Uterus (tissue), 2 donors: ENCODE measurements around the gene SLC16A12.

Experiments used
- POLR2A ChIP-seq, 2 donors: fragments of 450-650 bp; IDR thresholded peaks; one replicate each; pipeline ENCODE4 v1.6.1; 2016; ENCODE audit warnings: antibody characterized with exemption in 2 of 2, mild to moderate bottlenecking in 1 of 2, moderate library complexity in 1 of 2
- TF ChIP-seq, protein P1 (sequence below), 4 experiments: fragments of 200-600 bp in 2 of 4; fragments of 450-650 bp in 2 of 4; sonication (generic) in 2 of 4; IDR thresholded peaks; one replicate each; pipeline ENCODE4 v1.5.1; 2016 to 2019; ENCODE audit warnings: antibody characterized with exemption in 4 of 4, mild to moderate bottlenecking in 2 of 4, moderate library complexity in 1 of 4

DNA sequence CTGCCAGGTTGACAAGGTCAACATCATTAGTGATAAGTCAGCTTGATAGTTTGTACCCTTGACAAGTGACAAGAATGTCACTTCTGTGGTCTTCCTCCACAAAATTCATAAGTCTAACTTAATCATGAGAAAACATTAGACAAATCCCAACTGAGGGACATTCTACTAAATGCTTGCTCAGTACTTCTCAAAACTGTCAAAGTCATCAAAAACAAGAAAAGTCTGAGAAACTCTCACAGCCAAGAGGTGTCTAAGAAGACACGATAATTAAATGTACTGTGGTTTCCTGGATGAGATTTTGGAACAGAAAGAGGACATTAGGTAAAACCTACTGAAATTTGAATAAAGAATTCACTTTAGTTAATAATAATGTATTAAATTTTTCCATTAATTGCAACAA, 29.8 kb upstream of the SLC16A12 start:
- TF ChIP-seq POLR2A (IDR thresholded peaks at IDR 0.05) = no peak
- TF ChIP-seq, protein P1, sequence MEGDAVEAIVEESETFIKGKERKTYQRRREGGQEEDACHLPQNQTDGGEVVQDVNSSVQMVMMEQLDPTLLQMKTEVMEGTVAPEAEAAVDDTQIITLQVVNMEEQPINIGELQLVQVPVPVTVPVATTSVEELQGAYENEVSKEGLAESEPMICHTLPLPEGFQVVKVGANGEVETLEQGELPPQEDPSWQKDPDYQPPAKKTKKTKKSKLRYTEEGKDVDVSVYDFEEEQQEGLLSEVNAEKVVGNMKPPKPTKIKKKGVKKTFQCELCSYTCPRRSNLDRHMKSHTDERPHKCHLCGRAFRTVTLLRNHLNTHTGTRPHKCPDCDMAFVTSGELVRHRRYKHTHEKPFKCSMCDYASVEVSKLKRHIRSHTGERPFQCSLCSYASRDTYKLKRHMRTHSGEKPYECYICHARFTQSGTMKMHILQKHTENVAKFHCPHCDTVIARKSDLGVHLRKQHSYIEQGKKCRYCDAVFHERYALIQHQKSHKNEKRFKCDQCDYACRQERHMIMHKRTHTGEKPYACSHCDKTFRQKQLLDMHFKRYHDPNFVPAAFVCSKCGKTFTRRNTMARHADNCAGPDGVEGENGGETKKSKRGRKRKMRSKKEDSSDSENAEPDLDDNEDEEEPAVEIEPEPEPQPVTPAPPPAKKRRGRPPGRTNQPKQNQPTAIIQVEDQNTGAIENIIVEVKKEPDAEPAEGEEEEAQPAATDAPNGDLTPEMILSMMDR (IDR thresholded peaks at IDR 0.05) = no peak
